ENCODE data around the gene POLA1. TPM values are rescaled to one million over a fixed set of nuclear protein-coding genes. Genes with fewer than 3 reads are reported as not detected.

POLA1 gene
- total and polyA plus RNA-seq, 11 donors, result 1.9 to 8.1 (median 6.5) TPM

DNA sequence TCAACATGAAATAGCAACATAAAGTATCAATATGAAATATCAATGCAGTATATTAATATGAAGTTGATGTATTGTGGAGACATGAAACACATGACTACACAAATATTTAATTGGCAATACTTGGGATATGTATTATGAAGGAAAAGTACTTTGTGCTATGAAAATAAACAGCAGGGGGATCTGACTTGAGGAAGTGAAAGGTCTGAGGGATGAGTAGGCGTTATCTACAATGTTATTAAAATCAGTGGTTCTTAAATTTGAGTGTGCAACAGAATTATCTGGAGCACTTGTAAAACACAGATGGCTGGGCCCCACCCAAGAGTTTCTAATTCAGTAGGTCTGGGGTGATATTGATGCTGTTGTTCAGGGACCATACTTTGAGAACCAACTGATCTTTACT, 349.5 kb downstream of the POLA1 start:
- intact Hi-C loops (cut with DNase I), result no loop called here
- WGBS, 4 donors, result 69 to 84% (median 74%) methylated on average over 1 of the region's 1 CpG
- no peak for ATAC-seq

More for the DNA sequence above, 349.5 kb downstream of the POLA1 start:
- Histone ChIP-seq H3K4me3 (no peak overlapping the region), H3K27me3 (no peaks in the 10 kb centered on the region), H3K36me3 (no peaks in the 10 kb centered on the region), H3K9me3 (no peaks in the 10 kb centered on the region), H3K27ac (no peak overlapping the region), H3K4me1 (no peaks in the 10 kb centered on the region)
- TF ChIP-seq, protein P1, sequence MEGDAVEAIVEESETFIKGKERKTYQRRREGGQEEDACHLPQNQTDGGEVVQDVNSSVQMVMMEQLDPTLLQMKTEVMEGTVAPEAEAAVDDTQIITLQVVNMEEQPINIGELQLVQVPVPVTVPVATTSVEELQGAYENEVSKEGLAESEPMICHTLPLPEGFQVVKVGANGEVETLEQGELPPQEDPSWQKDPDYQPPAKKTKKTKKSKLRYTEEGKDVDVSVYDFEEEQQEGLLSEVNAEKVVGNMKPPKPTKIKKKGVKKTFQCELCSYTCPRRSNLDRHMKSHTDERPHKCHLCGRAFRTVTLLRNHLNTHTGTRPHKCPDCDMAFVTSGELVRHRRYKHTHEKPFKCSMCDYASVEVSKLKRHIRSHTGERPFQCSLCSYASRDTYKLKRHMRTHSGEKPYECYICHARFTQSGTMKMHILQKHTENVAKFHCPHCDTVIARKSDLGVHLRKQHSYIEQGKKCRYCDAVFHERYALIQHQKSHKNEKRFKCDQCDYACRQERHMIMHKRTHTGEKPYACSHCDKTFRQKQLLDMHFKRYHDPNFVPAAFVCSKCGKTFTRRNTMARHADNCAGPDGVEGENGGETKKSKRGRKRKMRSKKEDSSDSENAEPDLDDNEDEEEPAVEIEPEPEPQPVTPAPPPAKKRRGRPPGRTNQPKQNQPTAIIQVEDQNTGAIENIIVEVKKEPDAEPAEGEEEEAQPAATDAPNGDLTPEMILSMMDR (IDR thresholded peaks at IDR 0.05), result no peak
- no peak for TF ChIP-seq POLR2A (IDR thresholded peaks at IDR 0.05)
- no peak for DNase-seq

Other genes with a start within 250 kb of the POLA1 start
- 10 to 100 TPM in 7 of 9 donors, 1 to 10 TPM in 2; 7.8 to 20.3 (median 15.2) TPM for gene PDK3, start 228.6 kb upstream of the POLA1 start, total RNA-seq
- 1 to 10 TPM; 2.4 to 4.8 TPM for gene PDK3, start 228.6 kb upstream of the POLA1 start, polyA plus RNA-seq
- gene PCYT1B, start 46.6 kb upstream of the POLA1 start, total RNA-seq, result under 1 TPM in 4 of 9 donors, not detected in 5; 0.10 to 0.27 (median 0.16) TPM
- gene PCYT1B, start 46.6 kb upstream of the POLA1 start, polyA plus RNA-seq, result under 1 TPM in 1 of 2 donors, not detected in 1; 0.07 TPM

Measured in heart left ventricle (tissue), 16 donors.